ENCODE data around the gene RALGPS1. TPM values are rescaled to one million over a fixed set of nuclear protein-coding genes. Genes with fewer than 3 reads are reported as not detected.

The RALGPS1 gene
- total and polyA plus RNA-seq, 2 donors (not counting 1 experiment from before 2014, with no cell fraction given), result 2.0 to 5.9 TPM

DNA sequence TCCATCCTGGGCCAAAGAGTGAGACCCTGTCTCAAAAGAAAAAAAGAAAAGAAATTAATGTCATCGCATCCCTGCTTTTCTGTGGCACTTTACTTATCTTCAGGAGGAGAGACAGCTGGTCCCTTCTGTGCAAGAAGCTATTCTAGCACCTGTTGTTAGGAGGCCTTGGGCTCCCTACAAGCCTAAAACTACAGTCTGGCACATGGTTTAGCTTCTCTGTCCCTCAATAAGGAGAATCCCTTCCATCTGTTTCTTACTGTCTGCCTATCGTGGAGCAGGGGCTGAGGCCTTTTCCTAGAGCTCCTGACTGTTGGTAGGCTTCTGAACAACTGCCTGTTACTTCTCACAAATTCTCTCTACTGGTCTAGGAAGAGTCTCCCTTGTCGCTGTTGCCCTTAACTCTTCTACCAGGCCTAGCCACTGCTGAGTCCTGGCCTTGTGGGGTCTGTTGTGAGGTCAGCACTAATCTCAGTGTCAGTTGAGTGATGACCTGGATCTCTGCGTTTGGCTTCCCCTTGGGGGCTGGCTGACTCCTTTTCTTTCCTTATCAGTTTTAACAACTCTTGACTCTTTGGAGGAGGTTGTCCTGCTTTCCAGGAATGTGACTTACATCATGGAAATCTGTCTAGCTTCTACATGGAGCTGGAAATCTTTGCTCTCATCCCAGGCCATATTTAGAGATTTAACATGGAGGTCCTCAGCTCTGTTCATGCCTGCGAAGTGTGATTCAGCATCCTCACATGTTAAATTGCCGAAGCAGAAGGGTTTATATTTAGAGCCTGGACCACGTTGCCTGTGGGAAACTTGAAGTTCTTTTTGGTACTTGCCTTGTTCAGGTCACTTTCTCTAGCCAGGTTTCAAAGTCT, 344.3 kb downstream of the RALGPS1 start:
- Histone ChIP-seq H3K4me3 (replicated peaks in 1 of 4; ENCODE audit: control extremely low read depth in 1 of 4, insufficient read depth in 1 of 4, low read depth in 3 of 4, low read length in 4 of 4) (no peak overlapping the region), H2AFZ (ENCODE audit: low read length) (no peak overlapping the region), H3K9me3 (ENCODE audit: control insufficient read depth, insufficient read depth, low read depth, low read length) (no peaks in the 10 kb centered on the region), H3K27ac (ENCODE audit: insufficient read depth, low read length) (no peak overlapping the region), H3K9ac (ENCODE audit: insufficient read depth, low read length) (no peak overlapping the region), H3K27me3 (ENCODE audit: control insufficient read depth, insufficient read depth, low read length) (no peaks in the 10 kb centered on the region), H3K79me2 (ENCODE audit: control insufficient read depth, insufficient read depth, low read length) (no peaks in the 10 kb centered on the region), H3K4me2 (ENCODE audit: extremely low read depth, insufficient read depth, low read length) (no peak overlapping the region), H4K20me1 (ENCODE audit: control insufficient read depth, extremely low read depth, insufficient read depth, low read length) (no peaks in the 10 kb centered on the region), H3K36me3 (ENCODE audit: control insufficient read depth, insufficient read depth, low read length) (no peaks in the 10 kb centered on the region), H3K4me1 (ENCODE audit: control insufficient read depth, extremely low read depth, insufficient read depth, low read length) (no peaks in the 10 kb centered on the region)
- no peak for DNase-seq (ENCODE audit: low read depth in 2 of 2)
- TF ChIP-seq EZH2 (IDR thresholded peaks at IDR 0.05; ENCODE audit: low read length, missing control alignments), result no peak
- TF ChIP-seq, protein P1, sequence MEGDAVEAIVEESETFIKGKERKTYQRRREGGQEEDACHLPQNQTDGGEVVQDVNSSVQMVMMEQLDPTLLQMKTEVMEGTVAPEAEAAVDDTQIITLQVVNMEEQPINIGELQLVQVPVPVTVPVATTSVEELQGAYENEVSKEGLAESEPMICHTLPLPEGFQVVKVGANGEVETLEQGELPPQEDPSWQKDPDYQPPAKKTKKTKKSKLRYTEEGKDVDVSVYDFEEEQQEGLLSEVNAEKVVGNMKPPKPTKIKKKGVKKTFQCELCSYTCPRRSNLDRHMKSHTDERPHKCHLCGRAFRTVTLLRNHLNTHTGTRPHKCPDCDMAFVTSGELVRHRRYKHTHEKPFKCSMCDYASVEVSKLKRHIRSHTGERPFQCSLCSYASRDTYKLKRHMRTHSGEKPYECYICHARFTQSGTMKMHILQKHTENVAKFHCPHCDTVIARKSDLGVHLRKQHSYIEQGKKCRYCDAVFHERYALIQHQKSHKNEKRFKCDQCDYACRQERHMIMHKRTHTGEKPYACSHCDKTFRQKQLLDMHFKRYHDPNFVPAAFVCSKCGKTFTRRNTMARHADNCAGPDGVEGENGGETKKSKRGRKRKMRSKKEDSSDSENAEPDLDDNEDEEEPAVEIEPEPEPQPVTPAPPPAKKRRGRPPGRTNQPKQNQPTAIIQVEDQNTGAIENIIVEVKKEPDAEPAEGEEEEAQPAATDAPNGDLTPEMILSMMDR (conservative IDR thresholded peaks at IDR 0.05 in 1 of 2, IDR thresholded peaks at IDR 0.05 in 1 of 2; ENCODE audit: low read depth in 1 of 2, low read length in 2 of 2), result no peak

DNA sequence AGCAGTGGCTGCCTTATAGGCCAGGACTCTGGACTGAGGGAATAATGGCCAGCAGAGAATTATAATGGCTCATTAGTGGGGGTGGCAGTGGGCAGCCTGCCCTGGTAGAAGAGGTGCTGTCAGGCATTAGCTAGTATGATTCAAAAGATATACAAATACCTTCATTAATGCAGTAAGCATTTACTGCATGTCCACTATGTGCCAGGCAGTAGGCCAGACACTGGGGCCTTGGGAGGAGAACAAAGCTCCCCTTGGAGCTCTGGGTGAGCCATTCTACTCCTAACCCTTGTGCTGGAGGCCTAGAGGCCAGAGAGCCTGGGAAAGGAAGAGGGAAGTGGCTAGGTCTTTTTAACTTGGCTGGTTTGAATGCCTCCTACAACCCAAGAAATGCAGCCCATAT, 348.0 kb downstream of the RALGPS1 start:
- H3K9ac ChIP-seq (ENCODE audit: insufficient read depth, low read length), result no peak overlapping the region
- no peaks in the 10 kb centered on the region for H3K36me3 ChIP-seq (ENCODE audit: control insufficient read depth, insufficient read depth, low read length)
- H4K20me1 ChIP-seq (ENCODE audit: control insufficient read depth, extremely low read depth, insufficient read depth, low read length), result no peaks in the 10 kb centered on the region
- no peak overlapping the region for H2AFZ ChIP-seq (ENCODE audit: low read length)
- no peak for DNase-seq (ENCODE audit: low read depth in 2 of 2)
- no peak overlapping the region for H3K4me2 ChIP-seq (ENCODE audit: extremely low read depth, insufficient read depth, low read length)
- H3K4me1 ChIP-seq (ENCODE audit: control insufficient read depth, extremely low read depth, insufficient read depth, low read length), result no peaks in the 10 kb centered on the region
- H3K9me3 ChIP-seq (ENCODE audit: control insufficient read depth, insufficient read depth, low read depth, low read length), result no peaks in the 10 kb centered on the region
- no peaks in the 10 kb centered on the region for H3K79me2 ChIP-seq (ENCODE audit: control insufficient read depth, insufficient read depth, low read length)
- no peaks in the 10 kb centered on the region for H3K27me3 ChIP-seq (ENCODE audit: control insufficient read depth, insufficient read depth, low read length)
- no peak overlapping the region for H3K27ac ChIP-seq (ENCODE audit: insufficient read depth, low read length)
- TF ChIP-seq, protein P1 (conservative IDR thresholded peaks at IDR 0.05 in 1 of 2, IDR thresholded peaks at IDR 0.05 in 1 of 2; ENCODE audit: low read depth in 1 of 2, low read length in 2 of 2), result no peak
- no peak for TF ChIP-seq EZH2 (IDR thresholded peaks at IDR 0.05; ENCODE audit: low read length, missing control alignments)
- no peak overlapping the region for H3K4me3 ChIP-seq (replicated peaks in 1 of 4; ENCODE audit: control extremely low read depth in 1 of 4, insufficient read depth in 1 of 4, low read depth in 3 of 4, low read length in 4 of 4)

DNA sequence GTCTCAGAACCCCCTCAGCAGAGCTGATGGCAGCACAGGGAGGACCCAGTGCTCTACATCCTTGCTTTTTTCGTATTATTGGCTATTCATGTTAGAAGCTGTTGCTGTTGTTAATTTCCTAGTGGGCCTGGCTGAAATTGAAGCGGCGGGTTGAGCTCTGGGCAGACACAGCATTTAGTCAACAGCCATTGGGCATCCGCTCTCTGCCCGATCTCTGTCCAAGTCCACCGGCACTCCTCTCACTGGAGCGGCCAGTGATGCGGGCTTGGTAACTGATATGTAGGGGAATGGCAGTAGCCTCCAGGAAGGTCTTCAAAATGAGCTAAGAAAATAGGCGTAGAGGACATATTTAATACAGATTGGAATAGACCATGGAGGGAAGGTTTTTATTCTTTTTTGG, 348.7 kb downstream of the RALGPS1 start:
- TF ChIP-seq, protein P1 (conservative IDR thresholded peaks at IDR 0.05 in 1 of 2, IDR thresholded peaks at IDR 0.05 in 1 of 2; ENCODE audit: low read depth in 1 of 2, low read length in 2 of 2), result no peak
- TF ChIP-seq EZH2 (IDR thresholded peaks at IDR 0.05; ENCODE audit: low read length, missing control alignments), result no peak
- no peak overlapping the region for H3K9ac ChIP-seq (ENCODE audit: insufficient read depth, low read length)
- H3K36me3 ChIP-seq (ENCODE audit: control insufficient read depth, insufficient read depth, low read length), result no peaks in the 10 kb centered on the region
- H3K4me3 ChIP-seq (replicated peaks in 1 of 4; ENCODE audit: control extremely low read depth in 1 of 4, insufficient read depth in 1 of 4, low read depth in 3 of 4, low read length in 4 of 4), result no peak overlapping the region
- no peak for DNase-seq (ENCODE audit: low read depth in 2 of 2)
- no peaks in the 10 kb centered on the region for H3K9me3 ChIP-seq (ENCODE audit: control insufficient read depth, insufficient read depth, low read depth, low read length)
- H3K27me3 ChIP-seq (ENCODE audit: control insufficient read depth, insufficient read depth, low read length), result no peaks in the 10 kb centered on the region
- no peaks in the 10 kb centered on the region for H3K4me1 ChIP-seq (ENCODE audit: control insufficient read depth, extremely low read depth, insufficient read depth, low read length)
- no peak overlapping the region for H3K4me2 ChIP-seq (ENCODE audit: extremely low read depth, insufficient read depth, low read length)
- H3K79me2 ChIP-seq (ENCODE audit: control insufficient read depth, insufficient read depth, low read length), result no peaks in the 10 kb centered on the region
- H2AFZ ChIP-seq (ENCODE audit: low read length), result no peak overlapping the region
- no peak overlapping the region for H3K27ac ChIP-seq (ENCODE audit: insufficient read depth, low read length)
- H4K20me1 ChIP-seq (ENCODE audit: control insufficient read depth, extremely low read depth, insufficient read depth, low read length), result no peaks in the 10 kb centered on the region

Data from fibroblast of lung (primary cell).